Large intestine (tissue), 3 donors: Measurements from ENCODE around the gene SPPL2B. TPM values are rescaled to one million over a fixed set of nuclear protein-coding genes. Genes with fewer than 3 reads are reported as not detected.

Experiments
- DNase-seq, 2 donors: peaks; one replicate each; pipeline versions ENCODE4 v3.0.0 to v3.0.0-alpha.2; 2013
- H3K27ac ChIP-seq: one replicate; pipeline ENCODE4 v1.5.1; 2013; ENCODE audit warnings: low read length
- H3K27me3 ChIP-seq: 2 replicates; pipeline ENCODE4 v1.6.1; 2013; ENCODE audit warnings: low read length; ENCODE audit not compliant: control insufficient read depth, insufficient read depth
- H3K36me3 ChIP-seq: 2 replicates; pipeline ENCODE4 v1.6.1; 2013; ENCODE audit warnings: low read length; ENCODE audit not compliant: control insufficient read depth, insufficient read depth
- H3K4me1 ChIP-seq: one replicate; pipeline ENCODE4 v1.6.1; 2013; ENCODE audit warnings: low read length; ENCODE audit not compliant: control insufficient read depth, insufficient read depth
- H3K4me3 ChIP-seq: one replicate; pipeline ENCODE4 v1.5.1; 2013; ENCODE audit warnings: low read length
- H3K9me3 ChIP-seq: one replicate; pipeline ENCODE4 v1.6.1; 2013; ENCODE audit warnings: mild to moderate bottlenecking, low read depth, low read length, moderate library complexity; ENCODE audit not compliant: control insufficient read depth
- WGBS: methylation state at CpG from one replicate; pipeline ENCODE4 v1.1.5; 2013; ENCODE audit warnings: low lambda C conversion rate; ENCODE audit not compliant: insufficient coverage; 5-methylcytosine and 5-hydroxymethylcytosine counted together
- polyA plus RNA-seq: library from polyadenylated mRNA; unstranded; fragments of 120-200 nt; gene quantifications from one replicate; pipeline ENCODE4 v1.2.1, GENCODE V29; 2013

The SPPL2B gene
- polyA plus RNA-seq, 1 donor, result 112 TPM

DNA sequence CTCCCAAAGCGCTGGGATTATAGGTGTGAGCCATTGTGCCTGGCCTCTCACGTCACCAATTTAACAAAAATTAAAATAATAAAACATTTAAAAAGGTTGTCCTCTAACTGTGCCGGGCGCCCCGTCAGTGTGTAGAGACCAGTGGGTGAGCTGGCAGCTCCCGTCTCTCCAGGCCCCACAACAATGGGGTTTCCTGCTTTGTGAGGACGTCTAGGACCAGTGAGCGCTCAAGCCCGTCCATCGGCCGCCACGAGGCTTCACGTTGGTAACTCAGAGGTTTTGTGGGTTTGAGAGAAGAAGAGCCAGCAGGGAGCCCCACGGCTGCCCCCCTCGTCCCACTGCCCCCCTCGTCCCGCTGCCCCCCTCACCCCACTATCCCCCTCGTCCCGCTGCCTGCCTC, 4.8 kb upstream of the SPPL2B start:
- Histone ChIP-seq H3K4me1 (no peaks in the 10 kb centered on the region), H3K4me3 (no peak overlapping the region), H3K36me3 (peaks cover 38% of the 10 kb centered on the region), H3K27me3 (no peaks in the 10 kb centered on the region), H3K9me3 (no peaks in the 10 kb centered on the region), H3K27ac (no peak overlapping the region)
- DNase-seq, result no peak
- no CpG with 5 or more reads among the region's 19 CpGs for WGBS

DNA sequence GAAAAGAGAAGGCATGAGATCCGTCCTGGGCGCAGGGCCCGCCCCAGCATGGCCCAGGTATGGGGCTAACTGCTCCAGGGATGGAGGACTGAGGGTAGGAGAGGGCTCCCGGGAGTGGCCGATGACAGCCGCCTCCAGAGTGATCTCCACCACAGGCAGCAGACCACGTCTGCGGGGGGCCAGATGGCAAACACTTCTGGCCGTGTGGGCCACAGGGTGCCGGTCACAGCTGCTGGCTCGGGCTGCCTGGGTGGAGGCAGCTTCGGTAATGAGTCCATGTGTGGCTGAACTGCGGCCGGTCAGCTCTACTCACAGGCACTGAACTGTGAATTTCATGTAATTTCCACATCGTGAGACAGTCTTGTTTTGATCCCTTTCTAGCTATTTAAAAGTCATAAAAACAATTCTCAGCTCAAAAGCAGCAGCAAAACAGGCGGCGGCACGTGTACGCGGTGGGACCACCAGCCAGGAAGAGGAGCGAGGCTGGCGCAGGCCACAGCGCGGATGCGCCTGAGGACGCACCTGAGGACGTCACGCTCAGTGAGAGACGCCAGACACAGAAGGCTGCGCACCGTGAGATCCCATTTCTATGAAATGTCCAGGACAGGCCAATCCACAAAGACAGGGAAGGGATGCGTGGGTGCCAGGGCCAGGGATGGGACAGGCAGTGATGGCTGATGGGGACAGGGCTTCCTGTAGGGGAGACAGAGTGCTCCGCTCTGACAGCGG, 4.1 kb upstream of the SPPL2B start:
- Histone ChIP-seq H3K36me3 (peaks cover 38% of the 10 kb centered on the region), H3K4me3 (no peak overlapping the region), H3K9me3 (no peaks in the 10 kb centered on the region), H3K27me3 (no peaks in the 10 kb centered on the region), H3K4me1 (peaks cover under 1% of the 10 kb centered on the region), H3K27ac (no peak overlapping the region)
- no peak for DNase-seq
- WGBS, result no CpG with 5 or more reads among the region's 34 CpGs

DNA sequence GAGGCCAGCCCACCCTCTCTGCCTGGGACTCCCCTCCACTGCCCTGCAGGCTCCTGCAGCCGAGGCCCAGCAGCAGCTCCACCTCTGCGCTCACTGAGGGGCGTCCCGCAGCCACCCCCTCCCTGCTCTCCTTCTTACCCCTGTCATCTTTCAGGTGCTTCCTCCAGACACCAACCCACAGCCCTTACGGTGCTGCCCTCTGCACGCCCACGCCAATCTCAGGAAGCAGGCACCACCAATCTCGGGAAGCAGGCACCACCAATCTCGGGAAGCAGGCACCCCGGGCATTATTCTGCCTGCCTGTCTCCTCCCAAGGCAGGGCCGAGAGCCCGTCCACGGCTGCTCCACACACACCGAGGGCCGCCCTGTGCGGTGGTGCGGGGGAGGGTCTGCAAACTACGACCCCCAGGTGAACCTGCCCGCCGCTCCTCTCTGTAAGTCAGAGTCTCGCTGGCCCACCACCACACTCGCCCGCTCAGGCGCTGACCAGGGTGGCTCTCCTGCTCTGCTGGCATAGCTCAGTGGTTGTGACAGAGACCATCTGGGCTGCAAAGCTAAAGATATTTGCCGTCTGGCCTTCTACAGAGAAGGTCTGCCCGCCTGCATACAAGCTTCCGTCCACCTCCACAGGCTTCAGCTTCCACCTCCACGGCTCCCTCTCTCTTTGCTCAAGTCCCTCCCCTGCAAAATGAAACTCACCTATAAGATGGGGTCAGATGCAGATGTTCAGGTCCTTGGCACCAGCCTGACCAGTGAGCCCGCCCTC, 3.0 kb upstream of the SPPL2B start:
- H3K4me1 ChIP-seq, result peaks cover 8% of the 10 kb centered on the region
- WGBS, result no CpG with 5 or more reads among the region's 29 CpGs
- no peak for DNase-seq

DNA sequence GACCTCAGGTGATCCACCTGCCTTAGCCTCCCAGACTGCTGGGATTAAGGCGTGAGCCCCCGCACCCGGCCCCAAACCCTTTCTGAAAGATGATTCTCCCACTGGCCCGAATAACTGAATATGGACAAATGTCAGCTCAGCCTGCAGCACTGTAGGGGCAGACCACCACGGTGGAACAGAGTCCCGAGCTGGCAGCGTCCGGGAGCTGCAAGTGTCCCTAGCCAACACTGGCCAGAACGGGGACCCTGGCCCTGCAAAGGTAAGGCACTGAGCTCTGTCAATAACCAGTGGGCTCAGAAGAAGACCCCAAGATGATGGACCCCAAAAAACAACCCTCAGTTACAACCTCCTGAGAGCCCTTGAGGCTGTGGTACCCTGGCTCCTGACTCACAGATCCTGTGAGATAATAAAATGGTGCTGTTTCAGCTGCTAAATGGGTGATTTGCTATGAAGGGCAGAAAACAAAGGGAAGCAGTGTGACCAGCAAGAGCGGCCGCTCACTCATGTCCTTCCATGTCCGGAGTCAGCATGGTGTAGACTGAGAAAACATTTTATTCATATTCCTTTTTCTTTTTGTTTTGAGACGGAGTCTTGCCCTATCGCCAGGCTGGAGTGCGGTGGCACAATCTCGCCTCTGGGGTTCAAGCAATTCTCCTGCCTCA, 1.7 kb upstream of the SPPL2B start:
- peaks cover 2% of the 10 kb centered on the region for H3K9me3 ChIP-seq
- no peak overlapping the region for H3K27ac ChIP-seq
- H3K36me3 ChIP-seq, result peaks cover 33% of the 10 kb centered on the region
- DNase-seq, result no peak
- no CpG with 5 or more reads among the region's 16 CpGs for WGBS
- H3K4me1 ChIP-seq, result peaks cover 20% of the 10 kb centered on the region
- H3K4me3 ChIP-seq, result no peak overlapping the region
- no peaks in the 10 kb centered on the region for H3K27me3 ChIP-seq

More for the DNA sequence above, 3.0 kb upstream of the SPPL2B start:
- Histone ChIP-seq H3K27ac (no peak overlapping the region), H3K4me3 (no peak overlapping the region), H3K9me3 (no peaks in the 10 kb centered on the region), H3K36me3 (peaks cover 38% of the 10 kb centered on the region), H3K27me3 (no peaks in the 10 kb centered on the region)

GRCh38 chr19:2327773-2328400, 597 bp upstream of the SPPL2B start:
- Histone ChIP-seq H3K4me1 (peaks cover 29% of the 10 kb centered on the region), H3K36me3 (peaks cover 27% of the 10 kb centered on the region)

DNA sequence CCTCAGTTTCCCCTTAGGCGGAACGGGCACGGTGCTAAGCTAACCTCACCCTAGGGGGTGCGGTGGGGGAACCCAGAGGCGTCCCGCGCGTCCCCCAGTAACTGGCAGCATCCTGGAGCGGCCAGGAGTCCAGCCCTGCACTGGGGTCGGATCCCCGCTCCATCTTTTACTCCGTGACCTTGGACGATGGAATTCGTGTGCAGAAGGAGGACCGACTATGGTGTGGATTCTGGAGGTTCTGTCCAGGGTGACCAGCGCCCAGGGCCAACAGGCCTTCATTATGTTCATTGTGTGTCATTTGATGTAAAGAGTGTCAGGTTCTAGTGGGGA, 630 bp downstream of the SPPL2B start:
- Histone ChIP-seq H3K9me3 (peaks cover 3% of the 10 kb centered on the region), H3K36me3 (peaks cover 19% of the 10 kb centered on the region), H3K4me3 (peak overlapping the region; percentile 95), H3K4me1 (peaks cover 39% of the 10 kb centered on the region), H3K27me3 (no peaks in the 10 kb centered on the region), H3K27ac (peak overlapping the region; percentile 97)
- no CpG with 5 or more reads among the region's 16 CpGs for WGBS
- peak in 1 of 2 donors; percentile 51 for DNase-seq

More at GRCh38 chr19:2327773-2328400, 597 bp upstream of the SPPL2B start:
- Histone ChIP-seq H3K9me3 (peaks cover 3% of the 10 kb centered on the region), H3K27me3 (no peaks in the 10 kb centered on the region), H3K4me3 (peak overlapping the region; percentile 95), H3K27ac (peak overlapping the region; percentile 87)
- DNase-seq, result peak; percentile 60 to 79
- WGBS, result 0% methylated on average over 2 of the region's 18 CpGs

- peaks cover 6% of the 10 kb centered on the region for H3K9me3 ChIP-seq
- H3K27ac ChIP-seq, result peak overlapping the region; percentile 97
- peaks cover 43% of the 10 kb centered on the region for H3K4me1 ChIP-seq
- peaks cover 17% of the 10 kb centered on the region for H3K36me3 ChIP-seq
- H3K4me3 ChIP-seq, result peak overlapping the region; percentile 95
- no peaks in the 10 kb centered on the region for H3K27me3 ChIP-seq
- WGBS, result no CpG with 5 or more reads among the region's 13 CpGs
- DNase-seq, result peak in 1 of 2 donors; percentile 51
These were observed 1.0 kb downstream of the SPPL2B start for GRCh38 chr19:2329501-2329916.

DNA sequence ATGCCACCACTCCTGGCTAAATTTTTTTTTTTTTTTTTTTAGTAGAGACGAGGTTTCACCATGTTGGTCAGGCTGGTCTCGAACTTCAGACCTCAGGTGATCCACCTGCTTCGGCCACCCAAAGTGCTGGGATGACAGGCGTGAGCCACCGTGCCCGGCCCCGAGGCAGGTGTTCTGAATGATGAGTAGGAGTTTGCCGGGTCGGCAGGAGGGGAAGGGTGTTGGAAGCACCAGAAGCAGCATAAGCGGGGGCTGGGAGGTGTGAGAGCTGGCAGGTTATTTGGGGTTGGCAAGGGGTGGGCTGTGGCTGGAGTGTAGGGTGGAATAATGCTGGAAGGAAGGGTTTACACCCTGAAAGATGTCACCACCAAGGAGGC, 1.8 kb downstream of the SPPL2B start:
- peak overlapping the region; percentile 17 for H3K4me3 ChIP-seq
- H3K4me1 ChIP-seq, result peaks cover 46% of the 10 kb centered on the region
- no CpG with 5 or more reads among the region's 10 CpGs for WGBS
- peaks cover 8% of the 10 kb centered on the region for H3K9me3 ChIP-seq
- H3K36me3 ChIP-seq, result peaks cover 12% of the 10 kb centered on the region
- no peaks in the 10 kb centered on the region for H3K27me3 ChIP-seq
- peak overlapping the region; percentile 97 for H3K27ac ChIP-seq
- no peak for DNase-seq

GRCh38 chr19:2330632-2331284, 2.3 kb downstream of the SPPL2B start:
- Histone ChIP-seq H3K36me3 (peaks cover 10% of the 10 kb centered on the region), H3K27me3 (no peaks in the 10 kb centered on the region), H3K4me3 (peak overlapping the region; percentile 17), H3K9me3 (peaks cover 8% of the 10 kb centered on the region), H3K27ac (peak overlapping the region; percentile 97), H3K4me1 (peaks cover 46% of the 10 kb centered on the region)
- DNase-seq, result peak; percentile 98 to 99
- no CpG with 5 or more reads among the region's 20 CpGs for WGBS
